B cell (primary cell): ENCODE measurements around the gene ANKRD42. TPM values are rescaled to one million over a fixed set of nuclear protein-coding genes. Genes with fewer than 3 reads are reported as not detected.
A peak's percentile ranks its signal among the peaks of the same experiment; 100 is the strongest.

Experiments
- ATAC-seq: fragments of 200-7000 bp; cut with Tn5 transposase; one replicate; pipeline ENCODE4 v1.10.0; 2021; ENCODE audit warnings: low read depth, mild to moderate bottlenecking, moderate number of reproducible peaks, moderate library complexity
- CTCF ChIA-PET: fragments of 350-600 bp; sonication (Branson Sonifier 250); formaldehyde crosslinking; loops from one replicate; lab custom pipeline; 2021; ENCODE audit warnings: antibody characterized with exemption, inconsistent platforms; lab: Charles Lee
- POLR2A ChIA-PET: fragments of 350-600 bp; sonication (Branson Sonifier 250); formaldehyde crosslinking; loops from one replicate; lab custom pipeline; 2021; ENCODE audit warnings: antibody characterized with exemption; lab: Charles Lee
- DNase-seq: peaks from one replicate; pipeline ENCODE4 v3.0.0; 2013
- H2AFZ ChIP-seq: 2 replicates; pipeline ENCODE4 v1.6.1; 2012; ENCODE audit warnings: mild to moderate bottlenecking, low read depth, low read length; ENCODE audit not compliant: insufficient read depth, poor library complexity, severe bottlenecking
- H3K27ac ChIP-seq, 2 donors: 1 replicate in 1 of 2; 2 replicates in 1 of 2; pipeline ENCODE4 v1.5.1; 2012 to 2013; ENCODE audit warnings: low read length in 2 of 2, mild to moderate bottlenecking in 2 of 2, moderate library complexity in 1 of 2
- H3K27me3 ChIP-seq, 4 experiments: fragments of 200-600 bp in 1 of 4; sonication (generic) in 1 of 4; replicated peaks in 1 of 4; 1 replicate in 2 of 4; 2 replicates in 2 of 4; pipeline versions ENCODE4 v1.6.1 to v1.7.0; 2013 to 2016; ENCODE audit warnings: low read length in 3 of 4, mild to moderate bottlenecking in 2 of 4, mixed read lengths in 1 of 4, moderate library complexity in 1 of 4; ENCODE audit not compliant: insufficient read depth in 4 of 4, control insufficient read depth in 3 of 4; ENCODE audit errors: control extremely low read depth in 1 of 4
- H3K36me3 ChIP-seq, 2 experiments: replicated peaks in 1 of 2; 1 replicate in 1 of 2; 2 replicates in 1 of 2; pipeline versions ENCODE4 v1.6.1 to v1.7.1; 2013; ENCODE audit warnings: low read length in 1 of 2; ENCODE audit not compliant: insufficient read depth in 2 of 2, control insufficient read depth in 1 of 2; ENCODE audit errors: control extremely low read depth in 1 of 2, extremely low read depth in 1 of 2
- H3K4me1 ChIP-seq, 2 donors: fragments of 200-600 bp in 1 of 2; sonication (generic) in 1 of 2; 1 replicate in 1 of 2; 2 replicates in 1 of 2; pipeline versions ENCODE4 v1.5.1 to v1.6.1; 2013 to 2017; ENCODE audit warnings: low read length in 2 of 2; ENCODE audit not compliant: control insufficient read depth in 2 of 2, insufficient read depth in 2 of 2
- H3K4me2 ChIP-seq: replicated peaks from 2 replicates; pipeline ENCODE3; 2012; ENCODE audit warnings: mild to moderate bottlenecking, low read depth, low read length; ENCODE audit not compliant: poor library complexity, severe bottlenecking
- H3K4me3 ChIP-seq, 5 experiments: fragments of 200-600 bp in 1 of 5; sonication (generic) in 1 of 5; 1 replicate in 3 of 5; 2 replicates in 2 of 5; pipeline versions ENCODE4 v1.5.1 to v1.7.0; 2011 to 2016; ENCODE audit warnings: low read length in 4 of 5, mild to moderate bottlenecking in 4 of 5, low read depth in 2 of 5, control low read depth in 1 of 5, moderate library complexity in 1 of 5; ENCODE audit not compliant: insufficient read depth in 1 of 5; ENCODE audit errors: control extremely low read depth in 1 of 5, extremely low read depth in 1 of 5
- H3K79me2 ChIP-seq: fragments of 200-600 bp; sonication (generic); one replicate; pipeline ENCODE4 v1.6.0; 2016; ENCODE audit warnings: low read length; ENCODE audit not compliant: control insufficient read depth, insufficient read depth
- H3K9ac ChIP-seq: fragments of 200-600 bp; sonication (generic); 2 replicates; pipeline ENCODE4 v1.6.1; 2017; ENCODE audit warnings: mild to moderate bottlenecking, low read length, moderate library complexity
- H3K9me3 ChIP-seq, 3 donors: one replicate each; pipeline versions ENCODE4 v1.6.1 to v1.7.1; 2013; ENCODE audit warnings: low read length in 2 of 3; ENCODE audit not compliant: control insufficient read depth in 2 of 3, insufficient read depth in 1 of 3; ENCODE audit errors: control extremely low read depth in 1 of 3
- H4K20me1 ChIP-seq: 2 replicates; pipeline ENCODE4 v1.6.0; 2012; ENCODE audit warnings: mild to moderate bottlenecking, low read length; ENCODE audit not compliant: insufficient read depth, control insufficient read depth, poor library complexity, severe bottlenecking
- H3K27ac Mint-ChIP-seq: one replicate; pipeline ENCODE4 v1.8.0; 2021; ENCODE audit warnings: mixed read lengths
- H3K27me3 Mint-ChIP-seq: one replicate; pipeline ENCODE4 v1.8.0; 2021; ENCODE audit warnings: mixed read lengths
- H3K4me1 Mint-ChIP-seq: one replicate; pipeline ENCODE4 v1.8.0; 2021; ENCODE audit warnings: mixed read lengths
- H3K4me3 Mint-ChIP-seq: one replicate; pipeline ENCODE4 v1.8.0; 2021; ENCODE audit warnings: mixed read lengths
- H3K9me3 Mint-ChIP-seq: one replicate; pipeline ENCODE4 v1.8.0; 2022; ENCODE audit warnings: mixed read lengths; ENCODE audit not compliant: insufficient read depth
- EZH2 ChIP-seq: IDR thresholded peaks from 2 replicates; pipeline ENCODE4 v1.6.1; 2012; ENCODE audit warnings: borderline replicate concordance, low read depth, mild to moderate bottlenecking, moderate library complexity, low read length; ENCODE audit not compliant: insufficient read depth, poor library complexity, severe bottlenecking
- WGBS: methylation state at CpG from one replicate; pipeline ENCODE4 v1.1.5; 2013; ENCODE audit warnings: missing lambda C conversion rate; ENCODE audit not compliant: insufficient coverage; 5-methylcytosine and 5-hydroxymethylcytosine counted together
- intact Hi-C: fragments of 100-400 bp; cut with micrococcal nuclease; formaldehyde crosslinking; loops from one replicate; pipeline ENCODE4 v1.10.0; 2022
- polyA plus RNA-seq: library from polyadenylated mRNA; depleted of rRNA; stranded (reverse); fragments of >200 nt; gene quantifications from 2 replicates; pipeline ENCODE4 v1.2.3, GENCODE V29; 2012
- total RNA-seq, 2 donors: library from RNA; stranded (reverse); fragments of 120-200 nt in 1 of 2; gene quantifications; 1 replicate in 1 of 2; 2 replicates in 1 of 2; pipeline versions ENCODE4 v1.2.3 to v1.2.4, GENCODE V29; 2013 to 2022
- TF ChIP-seq, protein P1 (sequence below): fragments of 200-600 bp; IDR thresholded peaks from one replicate; pipeline ENCODE4 v1.8.0; 2022; ENCODE audit warnings: antibody characterized with exemption, mild to moderate bottlenecking

The ANKRD42 gene
- total and polyA plus RNA-seq, 2 donors (not counting 1 experiment from before 2014, with no cell fraction given): 4.1 to 13.3 TPM

DNA sequence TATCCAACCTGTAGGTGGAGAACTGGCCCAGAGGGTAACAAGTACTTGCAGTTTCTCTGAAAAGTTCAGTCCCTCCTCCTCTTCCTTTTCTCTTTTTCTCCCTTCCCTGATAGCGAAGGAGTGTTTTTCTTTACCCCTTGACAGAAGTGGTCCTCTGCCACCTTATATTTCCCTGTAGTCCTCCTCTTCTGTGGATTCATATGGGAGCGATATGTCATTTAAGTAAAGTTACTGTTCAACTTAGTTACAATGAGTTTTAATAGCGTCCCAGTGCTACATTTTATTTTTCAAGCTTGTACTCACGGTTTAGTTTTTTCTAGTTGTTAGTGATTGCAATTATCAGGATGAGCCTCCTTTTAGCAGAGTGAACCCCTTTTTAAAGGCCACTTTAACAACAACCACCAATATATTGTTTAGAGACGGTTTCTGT lies 35.1 kb upstream of the ANKRD42 start:
- peak overlapping the region; percentile 98 for H3K4me3 Mint-ChIP-seq

More for the DNA sequence above, 35.1 kb upstream of the ANKRD42 start:
- Mint-ChIP-seq H3K27me3 (no peaks in the 10 kb centered on the region), H3K27ac (peak overlapping the region; percentile 100), H3K4me1 (peaks cover 51% of the 10 kb centered on the region), H3K9me3 (no peaks in the 10 kb centered on the region)
- peaks cover 0 to 20% of the 10 kb centered on the region in 2 experiments for H3K36me3 ChIP-seq
- no peak overlapping the region for H2AFZ ChIP-seq
- ATAC-seq (no peak), DNase-seq (no peak)
- peak overlapping the region; percentile 81 to 99 (median 99) for H3K4me3 ChIP-seq
- CTCF ChIA-PET: interaction anchor here (0.6 to 1.5 kb wide), 3 partner anchors 22 to 97 kb away, joined by 3 to 4 read pairs (median 3); partner anchors contain the start of gene RAB30
- peaks cover 74% of the 10 kb centered on the region for H3K79me2 ChIP-seq
- peaks cover 35 to 39% of the 10 kb centered on the region in 2 donors for H3K4me1 ChIP-seq
- H3K9ac ChIP-seq: peak overlapping the region; percentile 97
- H3K27me3 ChIP-seq: no peaks in the 10 kb centered on the region
- H4K20me1 ChIP-seq: peaks cover 23% of the 10 kb centered on the region
- no peaks in the 10 kb centered on the region for H3K9me3 ChIP-seq
- peak overlapping the region; percentile 28 to 98 for H3K27ac ChIP-seq
- POLR2A ChIA-PET: interaction anchor here (0.7 to 3.3 kb wide), 5 partner anchors 78 to 101 kb away, joined by 3 to 34 read pairs (median 8); partner anchors contain the start of gene RAB30
- no CpG with 5 or more reads among the region's 5 CpGs for WGBS
- peak overlapping the region; percentile 78 for H3K4me2 ChIP-seq
- intact Hi-C loops: loop anchor here (2.0 kb wide), 1 partner anchor 14 kb away; no protein-coding TSS in a partner anchor
- TF ChIP-seq, protein P1, sequence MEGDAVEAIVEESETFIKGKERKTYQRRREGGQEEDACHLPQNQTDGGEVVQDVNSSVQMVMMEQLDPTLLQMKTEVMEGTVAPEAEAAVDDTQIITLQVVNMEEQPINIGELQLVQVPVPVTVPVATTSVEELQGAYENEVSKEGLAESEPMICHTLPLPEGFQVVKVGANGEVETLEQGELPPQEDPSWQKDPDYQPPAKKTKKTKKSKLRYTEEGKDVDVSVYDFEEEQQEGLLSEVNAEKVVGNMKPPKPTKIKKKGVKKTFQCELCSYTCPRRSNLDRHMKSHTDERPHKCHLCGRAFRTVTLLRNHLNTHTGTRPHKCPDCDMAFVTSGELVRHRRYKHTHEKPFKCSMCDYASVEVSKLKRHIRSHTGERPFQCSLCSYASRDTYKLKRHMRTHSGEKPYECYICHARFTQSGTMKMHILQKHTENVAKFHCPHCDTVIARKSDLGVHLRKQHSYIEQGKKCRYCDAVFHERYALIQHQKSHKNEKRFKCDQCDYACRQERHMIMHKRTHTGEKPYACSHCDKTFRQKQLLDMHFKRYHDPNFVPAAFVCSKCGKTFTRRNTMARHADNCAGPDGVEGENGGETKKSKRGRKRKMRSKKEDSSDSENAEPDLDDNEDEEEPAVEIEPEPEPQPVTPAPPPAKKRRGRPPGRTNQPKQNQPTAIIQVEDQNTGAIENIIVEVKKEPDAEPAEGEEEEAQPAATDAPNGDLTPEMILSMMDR: no peak
- no peak for TF ChIP-seq EZH2
